Daoy (cell line): ENCODE data around the gene HMCN2. TPM values are rescaled to one million over a fixed set of nuclear protein-coding genes. Genes with fewer than 3 reads are reported as not detected.
A peak's percentile ranks its signal among the peaks of the same experiment; 100 is the strongest.
"Not testable (repeated sequence)": the region's sequence is repeated elsewhere in the genome, so short reads cannot be mapped to it uniquely, and the experiment has no call there.

Source experiments
- DNase-seq: peaks from one replicate; pipeline ENCODE4 v3.0.0-alpha.2; 2015; ENCODE audit warnings: low read depth
- total RNA-seq: library from RNA; depleted of rRNA; stranded (reverse); fragments of >200 nt; shearing (Covaris generic); gene quantifications from 2 replicates; pipeline ENCODE4 v1.2.3, GENCODE V29; 2014

The HMCN2 gene
- total RNA-seq, 1 experiment from 2014 or later: 0.06 TPM

DNA sequence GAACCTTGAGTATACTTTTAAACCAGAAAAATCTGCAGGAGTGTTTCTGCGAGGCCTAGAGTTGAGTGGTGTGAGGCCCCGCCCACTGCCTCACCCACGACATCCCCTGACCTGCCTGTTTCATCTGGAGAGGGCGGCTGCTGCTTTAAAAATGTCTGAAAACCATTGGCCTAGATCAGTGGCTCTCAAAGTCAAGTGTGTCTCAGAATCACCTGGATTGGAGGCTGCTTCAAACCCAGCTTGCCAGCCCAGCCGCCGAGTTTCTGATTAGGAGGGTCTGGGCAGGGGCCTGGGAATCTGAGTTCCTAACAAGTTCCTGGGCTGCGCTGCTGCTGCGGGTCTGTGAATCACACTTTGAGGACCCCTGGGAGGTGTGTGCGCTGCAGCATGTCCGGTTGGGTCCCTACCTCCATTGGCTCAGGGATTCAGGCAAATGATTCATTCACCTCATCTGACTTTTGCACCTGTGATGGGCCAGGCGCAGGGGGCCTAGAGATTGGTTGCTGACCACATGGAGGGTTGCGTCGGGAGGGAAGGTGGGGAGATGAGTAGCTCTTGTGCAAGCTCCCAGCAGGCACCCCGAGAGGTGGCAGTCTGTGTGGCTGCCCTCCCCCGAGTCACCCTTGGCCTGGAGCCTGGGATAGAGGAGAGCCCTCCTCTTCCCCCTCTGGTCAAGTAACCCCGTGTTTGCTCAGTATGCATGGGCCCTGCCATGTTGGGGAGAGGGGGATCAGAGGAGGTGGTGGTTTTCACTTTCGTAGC is 27.6 kb upstream of the HMCN2 start:
- DNase-seq: no peak

DNA sequence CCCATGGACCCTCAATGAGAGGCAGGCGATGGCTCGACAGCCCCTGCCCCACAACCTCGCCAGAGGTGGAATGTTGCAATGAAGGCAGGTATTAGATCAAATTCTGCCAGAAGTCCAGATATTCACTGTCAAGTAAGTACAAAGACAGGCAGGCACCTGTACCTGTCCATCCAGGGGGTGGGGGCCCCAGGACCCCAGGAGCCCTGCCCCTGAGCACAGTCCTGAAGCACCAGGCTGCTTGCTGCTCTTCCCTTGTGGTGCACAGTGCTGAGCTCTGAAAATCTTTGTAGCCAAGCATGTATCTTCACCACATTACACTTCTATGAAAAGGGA is 26.2 kb upstream of the HMCN2 start:
- DNase-seq: no peak

DNA sequence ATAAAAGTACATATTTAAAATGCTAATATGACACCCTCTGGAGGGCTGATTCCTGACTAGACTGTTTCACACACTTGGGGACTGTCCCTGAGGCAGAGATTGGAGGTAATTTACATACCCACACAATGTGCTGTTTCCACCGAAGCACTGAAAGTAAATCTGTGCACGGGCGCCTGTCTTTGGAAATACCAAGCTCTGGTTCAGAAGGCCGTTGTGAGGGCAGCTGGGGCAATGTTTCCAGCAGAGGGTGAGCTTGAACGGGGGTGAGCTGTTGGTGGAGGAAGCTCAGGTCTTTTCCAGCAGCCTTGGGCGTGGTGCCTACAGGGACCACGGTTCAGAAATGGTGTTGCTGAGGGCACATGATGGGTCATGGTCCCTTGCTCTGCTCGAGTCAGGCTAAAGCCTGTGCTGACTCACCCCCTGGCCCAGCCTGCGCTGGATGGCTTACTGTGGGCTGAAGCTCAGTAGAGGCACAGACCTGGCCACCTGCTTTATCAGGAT is 25.8 kb upstream of the HMCN2 start:
- peak; percentile 65 for DNase-seq

DNA sequence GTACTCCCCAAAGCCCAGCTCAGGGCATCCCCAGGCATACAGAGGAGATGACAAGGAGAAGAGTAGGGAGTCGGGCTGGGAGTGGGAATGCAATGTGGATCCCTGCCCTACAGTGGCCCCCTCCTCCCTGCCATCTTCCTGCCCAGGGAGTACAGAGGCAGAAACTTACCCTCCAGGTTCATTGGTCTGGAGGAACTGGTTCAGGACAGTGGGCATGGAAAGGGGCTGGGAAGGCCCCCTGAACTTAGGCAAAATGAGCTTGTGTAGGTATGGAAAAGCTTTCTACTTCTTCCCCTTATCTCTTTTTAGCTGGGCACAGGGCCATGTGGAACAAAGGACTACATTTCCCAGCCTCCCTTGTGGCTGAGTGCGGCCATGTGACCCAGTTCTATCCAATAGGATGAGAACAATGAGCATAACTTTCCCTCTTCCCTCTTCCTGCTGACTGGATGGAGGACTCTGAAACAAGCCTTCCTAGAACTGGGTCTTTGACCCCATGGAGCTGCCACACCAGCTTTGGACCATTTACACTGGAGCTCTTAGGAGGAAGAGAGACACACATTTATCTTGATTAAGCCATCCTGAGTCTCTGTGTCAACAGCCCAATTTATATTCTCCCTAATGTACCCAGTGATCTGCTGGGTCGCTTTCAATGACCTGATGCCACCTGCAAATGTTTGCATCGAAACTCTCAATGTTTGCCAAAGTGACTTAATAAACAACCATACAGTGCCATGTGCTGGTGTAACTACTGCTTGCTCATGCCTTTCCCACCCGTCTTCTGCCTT is 25.0 kb upstream of the HMCN2 start:
- DNase-seq: peak; percentile 84

DNA sequence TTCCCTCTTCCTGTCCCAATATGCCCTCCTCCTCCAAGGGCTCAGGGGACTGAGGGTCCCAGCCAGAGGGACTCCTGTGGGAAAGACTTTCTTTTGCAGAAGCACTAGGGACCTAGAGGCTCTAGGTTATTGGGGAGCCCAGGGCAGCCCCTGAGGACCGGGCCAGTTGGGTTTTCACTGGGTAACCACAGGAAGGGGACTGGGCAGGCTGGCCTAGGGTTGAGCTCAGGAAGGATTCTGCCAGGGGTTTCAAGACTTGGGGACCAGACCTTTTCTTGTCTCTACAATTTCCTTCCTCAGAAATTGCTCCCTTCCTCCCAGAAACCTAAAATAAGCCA is 24.4 kb upstream of the HMCN2 start:
- no peak for DNase-seq

DNA sequence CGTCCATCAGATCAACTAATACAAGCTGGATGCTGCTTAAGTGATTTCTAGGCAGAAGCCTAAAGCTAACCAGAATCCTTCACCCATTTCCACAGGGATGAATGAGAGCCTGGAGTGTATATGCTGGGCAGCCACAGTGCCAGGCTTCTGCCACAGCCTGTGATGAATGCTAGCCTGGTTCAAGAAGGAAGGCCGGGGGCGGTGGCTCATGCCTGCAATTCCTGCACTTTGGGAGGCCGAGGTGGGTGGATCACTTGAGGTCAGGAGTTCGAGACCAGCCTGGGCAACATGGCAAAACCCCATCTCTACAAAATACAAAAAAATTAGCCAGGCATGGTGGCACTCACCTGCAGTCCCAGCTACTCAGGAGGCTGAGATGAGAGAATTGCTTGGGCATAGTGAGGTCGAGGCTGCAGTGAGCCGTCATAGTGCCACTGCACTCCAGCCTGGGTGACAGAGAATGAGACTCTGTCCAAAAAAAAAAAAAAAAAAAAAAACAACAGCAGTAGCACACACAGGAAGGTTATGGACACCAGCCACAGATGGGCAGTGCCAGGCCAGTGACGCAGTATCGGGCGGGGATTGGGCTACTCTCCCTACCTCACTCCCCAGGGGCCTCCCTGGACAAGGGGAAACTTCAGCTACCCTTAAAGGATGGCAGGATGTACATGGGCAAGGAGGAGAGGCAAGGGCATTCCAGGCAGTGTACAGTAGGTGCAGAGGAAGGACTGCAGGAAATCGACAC is 23.1 kb upstream of the HMCN2 start:
- no peak for DNase-seq

DNA sequence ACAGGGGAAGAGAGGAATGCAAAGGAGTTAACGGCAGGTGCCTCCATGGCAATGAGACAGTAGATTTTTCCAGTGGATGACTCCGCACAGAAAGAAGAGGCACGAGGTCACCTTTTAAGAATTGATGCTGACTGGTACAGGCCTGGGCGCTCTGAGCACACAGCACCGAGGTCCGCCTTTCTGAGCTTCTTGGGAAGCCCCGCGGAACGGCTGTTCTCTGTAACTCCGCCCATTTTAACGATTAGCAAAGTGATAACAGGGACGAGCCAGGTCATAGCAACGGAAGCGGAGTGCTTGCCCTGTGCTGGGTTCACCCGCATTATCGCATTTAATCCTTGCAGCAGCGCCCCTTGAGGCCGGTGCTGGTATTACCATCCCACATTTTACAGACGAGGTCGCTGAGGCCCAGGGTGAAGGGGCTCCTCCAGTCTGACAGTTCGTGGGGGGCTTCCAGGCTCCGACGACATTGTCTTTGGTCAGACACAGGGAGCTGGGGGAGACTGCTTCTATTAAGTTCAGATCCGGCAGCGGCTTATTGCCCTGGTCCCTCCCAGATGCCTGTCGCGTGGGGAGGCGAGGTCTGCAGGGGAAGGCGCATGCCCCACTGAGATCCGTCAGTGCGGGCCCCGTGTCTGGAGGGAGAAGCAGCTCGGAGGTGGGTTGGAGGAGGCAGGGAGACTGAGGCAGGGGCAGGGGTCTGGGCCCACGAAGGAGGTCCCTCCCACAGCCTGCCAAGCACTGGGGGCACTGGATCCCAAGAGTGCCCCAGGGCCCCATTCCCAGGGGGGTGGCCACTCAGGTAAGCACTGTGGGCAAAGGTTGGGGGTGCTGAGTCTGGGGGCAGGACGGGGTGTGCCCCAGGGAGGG is 22.3 kb upstream of the HMCN2 start:
- peak; percentile 70 for DNase-seq

DNA sequence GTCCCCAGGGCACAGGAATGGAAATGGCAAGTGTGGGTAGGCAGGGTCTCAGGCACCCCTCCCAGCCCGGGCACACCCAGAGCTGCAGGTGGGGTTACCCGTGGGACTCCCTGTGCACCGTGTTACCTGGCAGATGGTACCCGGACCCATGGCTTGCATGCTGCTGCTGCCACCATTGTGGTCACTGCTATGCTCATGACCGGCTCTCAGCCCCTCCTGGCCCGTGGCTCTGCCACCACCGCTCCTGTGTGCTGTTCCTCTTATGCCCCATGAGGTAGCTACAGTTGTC is 21.7 kb upstream of the HMCN2 start:
- no peak for DNase-seq

DNA sequence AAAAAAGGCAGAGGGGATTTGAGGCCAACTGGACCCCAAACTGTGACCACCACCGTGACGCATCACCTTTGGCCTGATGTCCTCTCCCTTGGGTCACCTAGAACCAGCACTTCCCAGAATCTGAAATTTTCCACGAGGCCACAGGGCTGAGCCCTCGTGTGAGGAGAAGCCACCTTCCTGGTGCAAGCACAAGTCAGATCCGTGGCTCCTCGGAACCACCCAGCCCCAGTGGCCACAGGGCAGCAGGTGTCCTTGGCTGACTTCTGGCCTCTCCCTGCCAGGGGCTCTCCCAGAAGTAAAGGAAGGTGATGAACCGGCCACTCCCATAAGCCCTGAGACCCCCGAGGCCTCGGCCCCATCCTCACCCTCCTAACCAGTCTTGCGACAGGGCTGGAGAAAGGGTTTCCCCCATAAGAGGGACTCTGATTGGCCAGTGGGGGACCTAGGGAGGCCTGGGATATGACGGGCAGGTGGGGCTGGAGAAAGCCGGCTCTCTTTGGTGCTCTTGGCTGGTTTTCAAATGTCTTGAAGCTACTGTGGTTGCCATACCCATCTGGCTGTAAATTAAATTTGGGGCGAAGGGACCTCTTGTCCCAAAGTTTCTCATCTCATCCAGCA is 20.9 kb upstream of the HMCN2 start:
- no peak for DNase-seq

DNA sequence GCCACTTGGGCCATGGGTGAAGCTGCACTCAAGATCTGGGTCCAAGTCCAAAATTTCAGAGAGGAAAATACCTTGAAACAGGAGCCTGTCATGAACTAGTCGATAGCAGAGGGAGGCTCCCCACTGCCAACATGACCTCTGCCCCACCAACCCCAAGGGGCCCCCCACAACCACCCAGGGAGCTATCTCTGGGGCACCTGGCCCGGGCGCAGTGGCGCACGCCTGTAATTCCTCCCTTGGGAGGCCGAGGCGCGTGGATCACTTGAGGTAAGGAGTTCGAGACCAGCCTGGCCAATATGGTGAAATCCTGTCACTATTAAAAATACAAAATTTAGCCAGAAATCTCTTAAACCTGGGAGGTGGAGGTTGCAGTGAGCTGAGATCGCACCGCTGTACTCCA is 20.1 kb upstream of the HMCN2 start:
- DNase-seq: no peak

DNA sequence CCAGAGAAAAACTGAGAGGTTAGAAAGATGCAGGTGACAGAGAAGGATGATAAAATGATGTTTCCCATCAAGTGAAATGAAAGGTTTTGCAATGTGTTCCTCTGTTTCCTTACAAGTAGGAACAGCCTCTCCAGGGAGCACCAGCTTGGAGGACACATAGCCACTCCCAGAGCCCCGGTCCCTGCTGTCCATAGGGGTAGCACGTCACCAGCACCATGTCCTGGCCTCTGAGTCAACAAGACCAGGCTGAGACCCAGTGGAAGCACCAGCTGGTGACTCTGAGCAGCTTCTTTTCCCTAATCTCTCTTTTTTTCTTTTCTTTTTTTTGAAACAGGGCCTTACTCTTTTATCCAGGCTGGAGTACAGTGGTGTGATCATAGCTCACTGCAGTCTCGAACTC is 19.4 kb upstream of the HMCN2 start:
- DNase-seq: no peak

DNA sequence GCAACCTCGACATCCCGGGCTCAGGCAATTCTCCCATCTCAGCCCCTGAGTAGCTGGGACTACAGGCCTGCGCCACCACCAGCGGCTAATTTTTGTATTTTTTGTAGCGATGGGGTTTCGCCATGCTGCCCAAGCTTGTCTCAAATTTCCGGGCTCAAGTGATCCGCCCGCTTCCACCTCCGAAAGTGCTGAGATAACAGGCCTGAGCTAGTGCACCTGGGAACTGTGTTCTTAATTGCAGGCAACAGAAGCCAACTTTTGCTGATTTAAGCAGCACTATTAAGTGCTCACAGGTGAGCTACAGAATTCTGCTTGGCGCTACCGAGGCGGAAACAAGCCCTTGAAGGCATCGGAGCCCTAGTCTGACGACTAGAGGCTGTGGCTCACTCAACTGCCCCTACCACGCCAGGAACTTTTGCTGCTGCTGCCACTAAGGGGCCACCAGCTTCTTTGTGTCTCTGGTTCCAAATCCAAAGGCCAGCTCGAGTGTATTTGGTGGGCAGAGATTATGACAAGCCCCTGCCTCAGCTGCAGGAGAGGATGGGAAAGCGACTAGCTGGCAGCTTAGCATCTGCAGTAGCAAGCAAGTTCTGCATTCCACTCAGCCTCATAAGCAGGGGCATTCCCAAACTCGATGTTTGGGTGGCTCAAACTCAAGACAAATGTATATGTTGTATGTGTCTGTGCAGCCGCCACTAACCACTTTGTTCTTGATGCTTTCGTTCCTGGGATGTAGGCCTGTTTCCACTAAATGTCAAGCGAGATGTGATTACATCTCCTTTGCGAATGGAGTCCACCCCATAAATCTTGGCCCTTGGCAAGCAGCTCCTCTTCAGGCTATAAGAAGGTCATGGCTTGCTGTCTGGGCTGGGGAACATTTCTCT is 10.6 kb upstream of the HMCN2 start:
- DNase-seq: no peak

DNA sequence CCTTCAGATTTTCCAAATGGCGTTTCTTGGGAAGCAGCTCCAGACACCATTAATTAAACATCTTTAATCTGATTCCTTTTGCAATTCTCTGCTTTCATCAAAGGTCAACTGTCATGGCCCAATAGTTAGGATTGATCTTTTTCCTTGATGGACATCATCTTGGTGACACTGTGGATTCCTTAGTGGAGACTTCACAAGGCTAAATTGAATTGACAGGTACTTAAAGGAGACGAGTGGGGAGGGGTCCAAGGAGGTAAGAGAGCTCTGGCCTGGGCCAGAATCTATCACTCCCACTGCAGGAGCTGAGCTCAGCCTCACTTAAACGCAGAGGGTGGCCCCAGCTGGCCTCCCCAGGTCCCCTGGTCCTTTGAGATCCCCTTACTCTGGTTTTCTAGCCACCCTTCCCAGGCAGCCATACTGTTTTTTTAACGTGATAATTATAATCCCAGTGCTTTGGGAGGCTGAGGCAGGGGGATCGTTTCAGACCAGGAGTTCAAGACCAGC is 9.9 kb upstream of the HMCN2 start:
- DNase-seq: no peak

DNA sequence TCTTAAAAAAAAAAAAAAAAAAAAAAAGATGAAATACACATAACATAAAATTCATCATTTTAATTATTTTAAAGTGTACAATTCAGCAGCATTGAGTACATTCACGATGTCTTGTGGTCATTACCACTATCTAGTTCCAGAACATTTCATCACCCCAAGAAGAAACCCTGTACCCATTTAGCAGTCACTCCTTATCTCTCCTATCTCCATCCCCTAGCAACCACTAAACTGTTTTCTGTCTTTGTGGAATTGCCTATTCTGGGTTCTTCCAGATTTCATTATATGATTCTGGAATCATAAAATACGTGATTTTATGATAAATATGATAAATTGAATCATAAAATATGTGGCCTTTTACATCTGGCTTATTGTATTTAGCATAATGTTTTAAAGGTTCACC is 8.9 kb upstream of the HMCN2 start:
- no peak for DNase-seq

DNA sequence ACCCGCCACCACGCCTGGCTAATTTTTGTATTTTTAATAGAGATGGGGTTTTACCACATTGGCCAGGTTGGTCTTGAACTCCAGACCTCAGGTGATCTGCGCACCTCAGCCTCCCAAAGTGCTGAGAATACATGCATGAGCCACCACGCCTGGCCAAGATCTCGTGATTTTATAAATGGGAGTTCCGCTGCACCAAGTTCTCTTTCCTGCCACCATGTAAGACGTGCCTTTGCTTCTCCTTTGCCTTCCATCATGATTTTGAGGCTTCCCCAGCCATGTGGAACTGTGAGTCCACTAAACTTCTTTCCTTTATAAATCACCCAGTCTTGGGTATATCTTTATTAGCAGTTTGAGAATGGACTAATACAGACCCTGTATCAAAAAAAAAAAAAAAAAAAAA is 7.4 kb upstream of the HMCN2 start:
- not testable (repeated sequence) for DNase-seq

DNA sequence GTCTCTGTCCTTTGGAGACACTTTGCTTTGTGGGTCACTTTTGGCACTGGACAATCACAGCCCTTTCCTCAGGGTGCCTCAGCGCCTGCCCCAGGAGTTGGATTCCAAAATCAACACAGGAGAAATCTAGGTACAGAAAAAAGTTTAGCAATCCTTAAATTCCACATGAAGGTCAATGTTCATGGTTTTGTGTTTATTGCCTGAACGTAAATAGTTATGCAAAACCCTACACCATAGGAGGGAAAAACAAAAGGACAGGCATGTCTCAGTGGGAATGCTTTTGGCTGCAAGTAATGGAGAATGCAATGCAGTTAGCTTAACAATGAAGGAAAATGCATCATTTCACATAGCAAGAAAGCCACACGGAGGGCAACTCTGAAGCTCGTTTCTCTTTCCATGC is 6.5 kb upstream of the HMCN2 start:
- DNase-seq: no peak

DNA sequence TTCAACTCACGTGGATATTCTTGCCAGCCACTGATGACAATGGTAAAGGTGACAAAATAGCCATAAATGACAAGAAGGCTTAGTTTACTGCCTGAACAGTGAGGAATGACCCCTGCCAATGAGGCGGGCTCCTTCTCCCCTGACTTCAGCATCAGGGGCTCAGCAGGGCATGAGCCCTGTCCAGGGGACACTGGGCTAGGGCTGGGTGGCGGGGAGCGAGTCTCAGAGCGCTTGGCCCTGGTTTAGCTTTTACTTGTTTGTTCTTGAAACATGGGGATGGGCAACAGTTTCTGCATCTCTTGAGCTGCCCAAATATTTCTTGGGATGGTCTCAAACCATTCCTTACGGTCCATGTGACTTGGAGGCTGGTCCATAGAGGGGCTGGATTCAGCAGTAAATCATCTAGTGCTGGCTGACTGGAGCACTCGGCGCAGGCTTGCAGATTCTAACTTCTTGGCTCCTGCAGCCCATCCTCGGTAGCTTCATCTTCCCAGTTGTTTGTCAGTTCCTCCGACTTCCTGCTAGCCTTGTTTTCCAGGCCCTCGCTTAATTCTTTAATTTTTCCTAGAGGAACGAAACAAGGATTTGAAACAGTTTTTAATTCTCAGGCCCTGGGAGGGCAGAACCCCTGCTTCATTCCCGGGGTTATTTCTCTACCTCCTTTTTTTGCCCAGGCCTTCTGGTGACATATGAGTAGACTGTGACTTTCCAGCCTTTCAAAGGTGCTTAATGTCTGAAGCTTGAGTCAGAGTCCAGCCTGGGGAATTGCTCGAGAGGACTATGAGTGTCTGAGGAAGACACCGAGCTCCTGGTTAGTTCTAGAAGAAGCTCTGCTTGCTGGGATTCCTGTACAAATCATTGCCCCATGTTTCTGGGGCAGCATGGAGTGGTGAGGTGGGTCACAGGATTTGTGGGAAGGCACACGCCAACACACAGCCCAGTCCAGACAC is 4.5 kb upstream of the HMCN2 start:
- no peak for DNase-seq

DNA sequence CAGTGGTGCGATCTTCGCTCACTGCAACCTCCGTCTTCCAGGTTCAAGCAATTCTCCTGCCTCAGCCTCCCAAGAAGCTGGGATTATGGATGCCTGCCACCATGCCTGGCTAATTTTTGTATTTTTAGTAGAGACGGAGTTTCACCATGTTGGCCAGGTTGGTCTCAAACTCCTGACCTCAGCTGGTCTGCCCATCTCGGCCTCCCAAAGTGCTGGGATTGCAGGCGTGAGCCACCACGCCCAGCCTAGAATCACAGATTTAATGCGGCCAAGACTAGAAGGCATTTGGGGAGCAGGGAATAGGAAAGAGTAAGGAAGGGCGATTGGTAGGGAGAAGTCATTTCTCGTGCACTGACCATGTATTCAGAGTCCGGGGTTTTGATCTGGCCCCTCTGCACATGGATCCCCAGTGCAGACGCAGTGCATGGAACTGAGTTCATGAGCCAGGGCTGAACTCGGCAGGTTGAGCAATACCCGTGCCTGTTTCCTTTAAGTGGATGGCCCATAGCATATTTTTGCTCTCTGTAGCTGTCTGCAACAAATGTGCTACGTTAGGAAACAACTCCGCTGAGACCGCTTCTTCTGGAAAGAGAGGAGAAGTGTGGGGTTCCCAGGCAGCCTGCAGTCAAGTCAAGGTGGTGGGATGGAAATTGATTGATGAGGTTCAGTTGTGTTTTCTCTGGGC is 3.4 kb upstream of the HMCN2 start:
- DNase-seq: no peak

DNA sequence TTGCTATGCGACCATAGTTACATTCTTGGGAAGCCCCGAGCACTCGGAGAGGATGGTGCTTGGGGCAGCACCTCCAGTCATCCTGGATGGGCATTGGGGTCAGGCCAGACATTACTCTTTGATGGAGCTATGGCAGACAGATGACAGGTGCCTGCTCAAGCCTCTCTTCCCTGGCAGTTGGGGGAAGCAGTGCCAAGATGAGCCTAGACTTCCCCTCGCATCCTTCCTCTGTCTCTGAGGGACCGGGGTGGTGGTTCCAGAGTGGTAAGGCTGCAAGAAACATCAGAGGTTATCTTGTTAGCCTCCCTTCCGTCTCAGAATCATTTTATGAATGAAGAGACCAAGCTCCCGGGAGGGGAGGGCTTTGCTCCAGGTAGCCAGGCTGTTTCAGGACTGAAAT is 2.8 kb upstream of the HMCN2 start:
- DNase-seq: no peak
